ENCODE data around the gene ARHGEF3. TPM values are rescaled to one million over a fixed set of nuclear protein-coding genes. Genes with fewer than 3 reads are reported as not detected.

ARHGEF3 gene
- total and polyA plus RNA-seq, 2 donors (not counting 3 experiments of a cell fraction or from before 2014, with no cell fraction given): 6.7 to 16.3 TPM

DNA sequence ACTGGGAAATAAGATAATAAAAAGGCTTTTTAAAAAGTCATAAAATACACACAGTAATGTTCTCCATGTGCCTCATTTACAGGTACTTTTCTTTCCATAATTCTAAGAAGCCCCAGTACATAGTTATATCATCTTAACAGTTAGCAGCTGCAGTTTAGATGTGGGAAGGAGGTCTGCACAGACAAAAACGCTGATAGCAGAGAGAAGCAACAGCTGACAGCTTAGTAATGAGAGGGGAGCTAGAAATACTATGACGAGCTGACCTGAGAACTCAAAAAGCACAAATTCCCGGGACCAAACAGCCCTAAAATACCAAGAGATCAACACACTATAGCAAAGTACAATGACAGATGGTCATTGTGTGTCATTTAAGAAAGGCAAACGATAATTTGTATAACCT, 36.7 kb upstream of the ARHGEF3 start:
- DNase-seq (ENCODE audit: low read depth, low spot score) (no peak), FAIRE-seq (no peak)
- Histone ChIP-seq H3K36me3 (ENCODE audit: control insufficient read depth in 2 of 2, extremely low read depth in 1 of 2, insufficient read depth in 2 of 2, low read length in 2 of 2) (no peaks in the 10 kb centered on the region), H3K27ac (ENCODE audit: insufficient read depth, low read depth, low read length) (no peak overlapping the region), H3K79me2 (ENCODE audit: control insufficient read depth, insufficient read depth, low read length) (no peaks in the 10 kb centered on the region), H3K27me3 (ENCODE audit: control insufficient read depth in 2 of 2, insufficient read depth in 2 of 2, low read length in 2 of 2) (no peaks in the 10 kb centered on the region), H3K4me1 (ENCODE audit: control insufficient read depth, extremely low read depth, insufficient read depth, low read length) (peaks cover 12% of the 10 kb centered on the region), H3K9me1 (replicated peaks; ENCODE audit: control insufficient read depth, extremely low read depth, insufficient read depth, low read length) (no peaks in the 10 kb centered on the region), H3K4me2 (ENCODE audit: insufficient read depth, low read length) (no peak overlapping the region), H3K4me3 (replicated peaks in 1 of 3; ENCODE audit: insufficient read depth in 1 of 3, low read depth in 1 of 3, low read length in 3 of 3) (no peak overlapping the region), H3K9ac (replicated peaks; ENCODE audit: extremely low read depth, insufficient read depth, low read length) (no peak overlapping the region), H4K20me1 (replicated peaks; ENCODE audit: control insufficient read depth, extremely low read depth, insufficient read depth, low read length) (no peaks in the 10 kb centered on the region), H3K9me3 (replicated peaks; ENCODE audit: control insufficient read depth, insufficient read depth, low read length) (no peaks in the 10 kb centered on the region), H2AFZ (ENCODE audit: low read depth, low read length) (no peak overlapping the region)
- no TSS peak for BruUV-seq (replicated peaks)
- TF ChIP-seq POLR2A (IDR thresholded peaks at IDR 0.05; ENCODE audit: low read depth, low read length) (no peak), POLR2AphosphoS5 (IDR thresholded peaks at IDR 0.05; ENCODE audit: insufficient read depth, low read depth, low read length) (no peak), GATA2 (IDR thresholded peaks at IDR 0.05; ENCODE audit: insufficient read depth, insufficient read length, low read depth, low read length) (no peak), JUN (IDR thresholded peaks at IDR 0.05; ENCODE audit: borderline replicate concordance, insufficient read depth, insufficient read length, low read depth) (no peak), EZH2 (IDR thresholded peaks at IDR 0.05; ENCODE audit: borderline replicate concordance, low read depth, low read length, severe bottlenecking) (no peak), FOS (IDR thresholded peaks at IDR 0.05; ENCODE audit: borderline replicate concordance, insufficient read depth, low read length) (no peak), MYC (IDR thresholded peaks at IDR 0.05; ENCODE audit: low read depth, low read length) (no peak)
- TF ChIP-seq, protein P1, sequence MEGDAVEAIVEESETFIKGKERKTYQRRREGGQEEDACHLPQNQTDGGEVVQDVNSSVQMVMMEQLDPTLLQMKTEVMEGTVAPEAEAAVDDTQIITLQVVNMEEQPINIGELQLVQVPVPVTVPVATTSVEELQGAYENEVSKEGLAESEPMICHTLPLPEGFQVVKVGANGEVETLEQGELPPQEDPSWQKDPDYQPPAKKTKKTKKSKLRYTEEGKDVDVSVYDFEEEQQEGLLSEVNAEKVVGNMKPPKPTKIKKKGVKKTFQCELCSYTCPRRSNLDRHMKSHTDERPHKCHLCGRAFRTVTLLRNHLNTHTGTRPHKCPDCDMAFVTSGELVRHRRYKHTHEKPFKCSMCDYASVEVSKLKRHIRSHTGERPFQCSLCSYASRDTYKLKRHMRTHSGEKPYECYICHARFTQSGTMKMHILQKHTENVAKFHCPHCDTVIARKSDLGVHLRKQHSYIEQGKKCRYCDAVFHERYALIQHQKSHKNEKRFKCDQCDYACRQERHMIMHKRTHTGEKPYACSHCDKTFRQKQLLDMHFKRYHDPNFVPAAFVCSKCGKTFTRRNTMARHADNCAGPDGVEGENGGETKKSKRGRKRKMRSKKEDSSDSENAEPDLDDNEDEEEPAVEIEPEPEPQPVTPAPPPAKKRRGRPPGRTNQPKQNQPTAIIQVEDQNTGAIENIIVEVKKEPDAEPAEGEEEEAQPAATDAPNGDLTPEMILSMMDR (IDR thresholded peaks at IDR 0.05; ENCODE audit: extremely low read depth in 1 of 2, insufficient read depth in 1 of 2, low read depth in 1 of 2, low read length in 2 of 2): no peak
- TF ChIP-seq, protein P2, sequence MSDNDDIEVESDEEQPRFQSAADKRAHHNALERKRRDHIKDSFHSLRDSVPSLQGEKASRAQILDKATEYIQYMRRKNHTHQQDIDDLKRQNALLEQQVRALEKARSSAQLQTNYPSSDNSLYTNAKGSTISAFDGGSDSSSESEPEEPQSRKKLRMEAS (IDR thresholded peaks at IDR 0.05; ENCODE audit: insufficient read depth, insufficient read length): no peak
- intact Hi-C loops (cut with micrococcal nuclease) (no loop called here), dilution Hi-C loops (cut with MboI; ENCODE audit: extremely low pct_ligation_motif_present, low sequenced_read_pairs) (no loop called here)
- ChIA-PET POLR2A (no interaction called here), CTCF (interaction anchor here (4.1 kb wide), 1 partner anchor 150 kb away, joined by 16 read pairs; no protein-coding TSS in a partner anchor)

Data from endothelial cell of umbilical vein (primary cell).